Astrocyte (in vitro differentiated cells and primary cell): ENCODE data around the gene PLCG2. TPM values are rescaled to one million over a fixed set of nuclear protein-coding genes. Genes with fewer than 3 reads are reported as not detected.
"Not testable (repeated sequence)": the region's sequence is repeated elsewhere in the genome, so short reads cannot be mapped to it uniquely, and the experiment has no call there.

Experiments used
- DNase-seq: peaks from one replicate; pipeline ENCODE4 v3.0.0-alpha.2; 2010; ENCODE audit warnings: low read depth
- FAIRE-seq: peaks from 2 replicates; lab custom pipeline; 2011; peaks lifted over from hg19 to GRCh38; lab: Jason Lieb, UNC
- H2AFZ ChIP-seq: 2 replicates; pipeline ENCODE4 v1.6.0; 2012; ENCODE audit warnings: low read depth, low read length, inconsistent platforms
- H3K27ac ChIP-seq: 2 replicates; pipeline ENCODE4 v1.5.1; 2011; ENCODE audit warnings: low read depth, low read length, inconsistent platforms
- H3K27me3 ChIP-seq: 2 replicates; pipeline ENCODE4 v1.6.0; 2011; ENCODE audit warnings: low read length, inconsistent platforms; ENCODE audit not compliant: insufficient read depth
- H3K36me3 ChIP-seq: 2 replicates; pipeline ENCODE4 v1.5.1; 2011; ENCODE audit warnings: low read length, inconsistent platforms; ENCODE audit not compliant: insufficient read depth
- H3K4me1 ChIP-seq: 2 replicates; pipeline ENCODE4 v1.5.1; 2011; ENCODE audit warnings: low read length, inconsistent platforms; ENCODE audit not compliant: insufficient read depth
- H3K4me2 ChIP-seq: 2 replicates; pipeline ENCODE4 v1.6.0; 2012; ENCODE audit warnings: low read length, inconsistent platforms
- H3K4me3 ChIP-seq: 2 replicates; pipeline ENCODE4 v1.5.1; 2011; ENCODE audit warnings: low read depth, mild to moderate bottlenecking, low read length, inconsistent platforms; ENCODE audit not compliant: insufficient read depth
- H3K79me2 ChIP-seq: 2 replicates; pipeline ENCODE4 v1.6.0; 2012; ENCODE audit warnings: mild to moderate bottlenecking, low read length, inconsistent platforms; ENCODE audit not compliant: insufficient read depth
- H3K9ac ChIP-seq: 2 replicates; pipeline ENCODE4 v1.6.0; 2012; ENCODE audit warnings: mild to moderate bottlenecking, low read length, inconsistent platforms
- H3K9me3 ChIP-seq: 2 replicates; pipeline ENCODE4 v1.5.1; 2012; ENCODE audit warnings: low read depth, mild to moderate bottlenecking, low read length, inconsistent platforms; ENCODE audit not compliant: insufficient read depth
- H4K20me1 ChIP-seq: 2 replicates; pipeline ENCODE4 v1.6.0; 2012; ENCODE audit warnings: low read length, inconsistent platforms; ENCODE audit not compliant: insufficient read depth
- H3K27ac Mint-ChIP-seq: one replicate; pipeline ENCODE4 v1.8.0; 2021; ENCODE audit warnings: mild to moderate bottlenecking, mixed read lengths; ENCODE audit not compliant: unreplicated experiment
- H3K27me3 Mint-ChIP-seq: one replicate; pipeline ENCODE4 v1.8.0; 2021; ENCODE audit warnings: low read depth, mixed read lengths; ENCODE audit not compliant: unreplicated experiment
- H3K36me3 Mint-ChIP-seq: one replicate; pipeline ENCODE4 v1.8.0; 2021; ENCODE audit warnings: low read depth, mixed read lengths; ENCODE audit not compliant: unreplicated experiment
- H3K4me1 Mint-ChIP-seq: one replicate; pipeline ENCODE4 v1.8.0; 2021; ENCODE audit warnings: low read depth, mixed read lengths; ENCODE audit not compliant: unreplicated experiment
- H3K4me3 Mint-ChIP-seq: one replicate; pipeline ENCODE4 v1.8.0; 2021; ENCODE audit warnings: mild to moderate bottlenecking, moderate library complexity, mixed read lengths; ENCODE audit not compliant: unreplicated experiment
- H3K9me3 Mint-ChIP-seq: one replicate; pipeline ENCODE4 v1.8.0; 2021; ENCODE audit warnings: mild to moderate bottlenecking, mixed read lengths; ENCODE audit not compliant: unreplicated experiment
- CTCF ChIP-seq: IDR thresholded peaks from 2 replicates; pipeline ENCODE4 v1.5.1; 2011; ENCODE audit warnings: low read depth, mild to moderate bottlenecking, inconsistent platforms, low read length, moderate library complexity; ENCODE audit not compliant: insufficient read depth
- EZH2 ChIP-seq: IDR thresholded peaks from 2 replicates; pipeline ENCODE4 v1.6.1; 2012; ENCODE audit warnings: mild to moderate bottlenecking, low read length, inconsistent platforms; ENCODE audit not compliant: insufficient read depth
- total RNA-seq: library from RNA; stranded (reverse); gene quantifications from 2 replicates; pipeline ENCODE4 v1.2.1, GENCODE V29; 2021

PLCG2 gene
- total RNA-seq, 1 donor from 2014 or later, result 3.1 TPM

GRCh38 chr16:81931927-81932326, 152.8 kb downstream of the PLCG2 start:
- FAIRE-seq, result no peak
- Histone ChIP-seq H2AFZ (no peak overlapping the region), H3K9me3 (no peaks in the 10 kb centered on the region), H3K4me2 (no peak overlapping the region), H3K27ac (no peak overlapping the region), H3K4me3 (no peak overlapping the region), H3K9ac (no peak overlapping the region), H3K27me3 (peaks cover 6% of the 10 kb centered on the region), H3K36me3 (no peaks in the 10 kb centered on the region), H3K79me2 (no peaks in the 10 kb centered on the region), H3K4me1 (no peaks in the 10 kb centered on the region), H4K20me1 (no peaks in the 10 kb centered on the region)
- Mint-ChIP-seq H3K27ac (no peak overlapping the region), H3K4me3 (no peak overlapping the region), H3K27me3 (peaks cover 24% of the 10 kb centered on the region), H3K4me1 (no peaks in the 10 kb centered on the region), H3K36me3 (no peaks in the 10 kb centered on the region), H3K9me3 (no peaks in the 10 kb centered on the region)
- DNase-seq, result no peak
- TF ChIP-seq CTCF (no peak), EZH2 (no peak)

- H3K27me3 ChIP-seq, result peaks cover 4% of the 10 kb centered on the region
- no peaks in the 10 kb centered on the region for H3K36me3 Mint-ChIP-seq
- H3K4me1 Mint-ChIP-seq, result no peaks in the 10 kb centered on the region
- no peaks in the 10 kb centered on the region for H3K9me3 Mint-ChIP-seq
- FAIRE-seq (no peak), DNase-seq (no peak)
- TF ChIP-seq EZH2, result no peak
- TF ChIP-seq CTCF, result no peak
- H3K4me3 Mint-ChIP-seq, result no peak overlapping the region
- H3K9ac ChIP-seq, result no peak overlapping the region
- no peaks in the 10 kb centered on the region for H3K79me2 ChIP-seq
- no peak overlapping the region for H3K27ac Mint-ChIP-seq
- H3K27me3 Mint-ChIP-seq, result peaks cover 20% of the 10 kb centered on the region
- H3K4me1 ChIP-seq, result no peaks in the 10 kb centered on the region
- H3K27ac ChIP-seq, result no peak overlapping the region
- no peak overlapping the region for H3K4me2 ChIP-seq
- H4K20me1 ChIP-seq, result no peaks in the 10 kb centered on the region
- H2AFZ ChIP-seq, result no peak overlapping the region
- no peaks in the 10 kb centered on the region for H3K36me3 ChIP-seq
- H3K4me3 ChIP-seq, result no peak overlapping the region
- H3K9me3 ChIP-seq, result no peaks in the 10 kb centered on the region
Observed at GRCh38 chr16:81932668-81933067, 153.6 kb downstream of the PLCG2 start.

- Histone ChIP-seq H3K27me3 (peaks cover 4% of the 10 kb centered on the region), H3K79me2 (no peaks in the 10 kb centered on the region), H3K4me3 (no peak overlapping the region), H3K27ac (no peak overlapping the region), H3K36me3 (no peaks in the 10 kb centered on the region), H2AFZ (no peak overlapping the region), H3K9ac (no peak overlapping the region), H3K4me1 (no peaks in the 10 kb centered on the region), H4K20me1 (no peaks in the 10 kb centered on the region), H3K9me3 (no peaks in the 10 kb centered on the region), H3K4me2 (no peak overlapping the region)
- TF ChIP-seq EZH2, result no peak
- TF ChIP-seq CTCF, result no peak
- no peak overlapping the region for H3K27ac Mint-ChIP-seq
- H3K27me3 Mint-ChIP-seq, result peaks cover 17% of the 10 kb centered on the region
- DNase-seq (no peak), FAIRE-seq (no peak)
- H3K4me1 Mint-ChIP-seq, result no peaks in the 10 kb centered on the region
- H3K4me3 Mint-ChIP-seq, result no peak overlapping the region
- no peaks in the 10 kb centered on the region for H3K36me3 Mint-ChIP-seq
- H3K9me3 Mint-ChIP-seq, result no peaks in the 10 kb centered on the region
Observed at GRCh38 chr16:81933361-81933760, 154.3 kb downstream of the PLCG2 start.

GRCh38 chr16:81934711-81935110, 155.6 kb downstream of the PLCG2 start:
- H3K9ac ChIP-seq, H3K79me2 ChIP-seq, DNase-seq, H3K4me3 ChIP-seq, H3K4me2 ChIP-seq, H2AFZ ChIP-seq, H4K20me1 ChIP-seq, H3K36me3 Mint-ChIP-seq, FAIRE-seq, H3K4me1 ChIP-seq, H3K9me3 Mint-ChIP-seq, H3K4me1 Mint-ChIP-seq, H3K36me3 ChIP-seq, H3K27ac Mint-ChIP-seq, H3K27me3 ChIP-seq, H3K4me3 Mint-ChIP-seq, H3K27ac ChIP-seq, H3K9me3 ChIP-seq: not testable (repeated sequence)
- peaks cover 17% of the 10 kb centered on the region for H3K27me3 Mint-ChIP-seq
